Mucosa of stomach (tissue), 1 donor: ENCODE results near the gene POC1A.

Experiments
- H3K27me3 ChIP-seq: one replicate; pipeline ENCODE4 v1.7.0; 2013; ENCODE audit warnings: mild to moderate bottlenecking, low read length; ENCODE audit not compliant: control insufficient read depth, insufficient read depth
- H3K36me3 ChIP-seq: one replicate; pipeline ENCODE4 v1.7.0; 2013; ENCODE audit warnings: low read length; ENCODE audit not compliant: control insufficient read depth, insufficient read depth
- H3K4me1 ChIP-seq: one replicate; pipeline ENCODE4 v1.7.0; 2013; ENCODE audit warnings: mild to moderate bottlenecking, low read length; ENCODE audit not compliant: control insufficient read depth, insufficient read depth
- H3K4me3 ChIP-seq: one replicate; pipeline ENCODE4 v1.7.0; 2013; ENCODE audit warnings: low read length
- H3K9ac ChIP-seq: one replicate; pipeline ENCODE4 v1.7.0; 2013; ENCODE audit warnings: mild to moderate bottlenecking, low read length, moderate library complexity
- H3K9me3 ChIP-seq: one replicate; pipeline ENCODE4 v1.7.0; 2013; ENCODE audit warnings: mild to moderate bottlenecking, low read length, moderate library complexity; ENCODE audit not compliant: control insufficient read depth
- donor health status: Pancreatic carcinoma.

POC1A gene

GRCh38 chr3:52132930-52133329, 21.3 kb downstream of the POC1A start:
- Histone ChIP-seq H3K36me3 (no peaks in the 10 kb centered on the region), H3K4me1 (peaks cover 6% of the 10 kb centered on the region), H3K27me3 (no peaks in the 10 kb centered on the region), H3K9me3 (no peaks in the 10 kb centered on the region), H3K4me3 (no peak overlapping the region), H3K9ac (no peak overlapping the region)

GRCh38 chr3:52132041-52132440, 22.2 kb downstream of the POC1A start:
- Histone ChIP-seq H3K9ac (no peak overlapping the region), H3K4me3 (no peak overlapping the region)

GRCh38 chr3:52130966-52131622, 23.1 kb downstream of the POC1A start:
- Histone ChIP-seq H3K4me3 (no peak overlapping the region), H3K27me3 (no peaks in the 10 kb centered on the region), H3K9me3 (no peaks in the 10 kb centered on the region), H3K9ac (no peak overlapping the region), H3K36me3 (no peaks in the 10 kb centered on the region), H3K4me1 (peaks cover 8% of the 10 kb centered on the region)

More at GRCh38 chr3:52132041-52132440, 22.2 kb downstream of the POC1A start:
- no peaks in the 10 kb centered on the region for H3K27me3 ChIP-seq
- H3K9me3 ChIP-seq, result no peaks in the 10 kb centered on the region
- peaks cover 8% of the 10 kb centered on the region for H3K4me1 ChIP-seq
- no peaks in the 10 kb centered on the region for H3K36me3 ChIP-seq

- no peak overlapping the region for H3K9ac ChIP-seq
- no peak overlapping the region for H3K4me3 ChIP-seq
- H3K4me1 ChIP-seq, result peaks cover 8% of the 10 kb centered on the region
- no peaks in the 10 kb centered on the region for H3K27me3 ChIP-seq
- no peaks in the 10 kb centered on the region for H3K36me3 ChIP-seq
- no peaks in the 10 kb centered on the region for H3K9me3 ChIP-seq
Observed at GRCh38 chr3:52128118-52128683, 26.0 kb downstream of the POC1A start.

- H3K9ac ChIP-seq, result no peak overlapping the region
Observed at GRCh38 chr3:52126500-52126899, 27.7 kb downstream of the POC1A start.

GRCh38 chr3:52126036-52126435, 28.2 kb downstream of the POC1A start:
- H3K9ac ChIP-seq, result no peak overlapping the region
- H3K36me3 ChIP-seq, result no peaks in the 10 kb centered on the region
- H3K4me3 ChIP-seq, result no peak overlapping the region
- no peaks in the 10 kb centered on the region for H3K9me3 ChIP-seq
- H3K4me1 ChIP-seq, result peaks cover 11% of the 10 kb centered on the region
- no peaks in the 10 kb centered on the region for H3K27me3 ChIP-seq

More at GRCh38 chr3:52126500-52126899, 27.7 kb downstream of the POC1A start:
- Histone ChIP-seq H3K9me3 (no peaks in the 10 kb centered on the region), H3K27me3 (no peaks in the 10 kb centered on the region), H3K4me1 (peaks cover 8% of the 10 kb centered on the region), H3K4me3 (no peak overlapping the region), H3K36me3 (no peaks in the 10 kb centered on the region)

- H3K36me3 ChIP-seq, result no peaks in the 10 kb centered on the region
- H3K9me3 ChIP-seq, result no peaks in the 10 kb centered on the region
- H3K4me1 ChIP-seq, result peaks cover 16% of the 10 kb centered on the region
- H3K27me3 ChIP-seq, result no peaks in the 10 kb centered on the region
- H3K4me3 ChIP-seq, result no peak overlapping the region
- H3K9ac ChIP-seq, result no peak overlapping the region
Observed at GRCh38 chr3:52124766-52125165, 29.5 kb downstream of the POC1A start.

GRCh38 chr3:52124126-52124525, 30.1 kb downstream of the POC1A start:
- Histone ChIP-seq H3K9me3 (no peaks in the 10 kb centered on the region), H3K9ac (no peak overlapping the region), H3K36me3 (no peaks in the 10 kb centered on the region), H3K4me3 (no peak overlapping the region), H3K27me3 (no peaks in the 10 kb centered on the region), H3K4me1 (peaks cover 16% of the 10 kb centered on the region)

GRCh38 chr3:52123106-52123725, 31.0 kb downstream of the POC1A start:
- Histone ChIP-seq H3K27me3 (no peaks in the 10 kb centered on the region), H3K9me3 (no peaks in the 10 kb centered on the region), H3K4me1 (peaks cover 13% of the 10 kb centered on the region), H3K4me3 (no peak overlapping the region), H3K9ac (no peak overlapping the region), H3K36me3 (no peaks in the 10 kb centered on the region)

GRCh38 chr3:52122491-52122890, 31.7 kb downstream of the POC1A start:
- peaks cover 8% of the 10 kb centered on the region for H3K4me1 ChIP-seq
- no peak overlapping the region for H3K4me3 ChIP-seq
- no peaks in the 10 kb centered on the region for H3K9me3 ChIP-seq
- H3K27me3 ChIP-seq, result no peaks in the 10 kb centered on the region
- H3K9ac ChIP-seq, result no peak overlapping the region
- no peaks in the 10 kb centered on the region for H3K36me3 ChIP-seq

- Histone ChIP-seq H3K4me3 (no peak overlapping the region), H3K36me3 (no peaks in the 10 kb centered on the region), H3K27me3 (no peaks in the 10 kb centered on the region), H3K9me3 (no peaks in the 10 kb centered on the region), H3K4me1 (peaks cover 8% of the 10 kb centered on the region), H3K9ac (no peak overlapping the region)
Observed at GRCh38 chr3:52121813-52122212, 32.4 kb downstream of the POC1A start.

GRCh38 chr3:52121464-52121805, 32.8 kb downstream of the POC1A start:
- H3K9ac ChIP-seq, result no peak overlapping the region

More at GRCh38 chr3:52121464-52121805, 32.8 kb downstream of the POC1A start:
- H3K4me3 ChIP-seq, result no peak overlapping the region
- peaks cover 8% of the 10 kb centered on the region for H3K4me1 ChIP-seq
- no peaks in the 10 kb centered on the region for H3K27me3 ChIP-seq
- no peaks in the 10 kb centered on the region for H3K36me3 ChIP-seq
- H3K9me3 ChIP-seq, result no peaks in the 10 kb centered on the region
